GM19023 (cell line): Measurements from ENCODE around the gene MRPL28.
A peak's percentile ranks its signal among the peaks of the same experiment; 100 is the strongest.
"Not testable (repeated sequence)": the region's sequence is repeated elsewhere in the genome, so short reads cannot be mapped to it uniquely, and the experiment has no call there.

ENCODE experiments used
- ATAC-seq: cut with Tn5 transposase; IDR thresholded peaks from one replicate; pipeline ENCODE4 v1.9.1; 2021; ENCODE audit warnings: mild to moderate bottlenecking, moderate library complexity; ENCODE audit not compliant: unreplicated experiment

Gene MRPL28

DNA sequence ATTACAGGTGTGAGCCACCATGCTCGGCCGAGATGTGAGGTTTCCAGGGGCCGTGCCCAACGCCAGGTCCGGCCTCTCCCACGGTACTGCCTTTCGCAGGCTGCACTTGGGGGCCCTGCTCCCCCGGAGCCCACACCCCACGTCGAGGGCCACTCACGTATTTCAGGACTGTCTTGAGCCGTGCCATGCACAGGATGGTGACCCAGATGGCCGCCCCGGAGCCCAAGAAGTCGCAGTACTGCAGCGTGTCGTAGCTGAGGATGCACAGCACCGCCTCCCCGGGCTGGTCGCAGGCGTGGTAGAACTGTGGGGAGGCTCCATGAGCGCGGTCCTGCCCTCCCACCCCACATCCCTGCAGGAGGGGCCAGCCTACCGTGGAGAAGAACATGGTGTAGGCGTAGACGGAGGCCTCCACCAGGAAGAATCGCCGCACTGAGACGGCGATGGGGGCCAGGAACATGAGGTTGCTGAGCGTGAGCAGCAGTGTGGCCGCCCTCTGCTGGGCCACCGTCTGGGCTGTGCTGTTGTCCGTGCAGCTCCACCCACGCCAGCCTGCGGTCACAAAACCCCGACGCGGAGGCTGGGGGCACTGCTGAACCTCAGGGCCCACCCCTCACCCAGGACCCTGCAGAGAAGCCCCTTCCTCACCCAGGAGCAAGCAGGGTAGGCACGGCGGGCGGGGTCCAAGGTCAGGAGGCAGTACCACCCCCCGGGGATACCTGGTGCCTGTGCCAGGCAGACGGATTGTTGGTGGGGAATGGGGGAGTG, 3.7 kb upstream of the MRPL28 start:
- no peak for ATAC-seq

DNA sequence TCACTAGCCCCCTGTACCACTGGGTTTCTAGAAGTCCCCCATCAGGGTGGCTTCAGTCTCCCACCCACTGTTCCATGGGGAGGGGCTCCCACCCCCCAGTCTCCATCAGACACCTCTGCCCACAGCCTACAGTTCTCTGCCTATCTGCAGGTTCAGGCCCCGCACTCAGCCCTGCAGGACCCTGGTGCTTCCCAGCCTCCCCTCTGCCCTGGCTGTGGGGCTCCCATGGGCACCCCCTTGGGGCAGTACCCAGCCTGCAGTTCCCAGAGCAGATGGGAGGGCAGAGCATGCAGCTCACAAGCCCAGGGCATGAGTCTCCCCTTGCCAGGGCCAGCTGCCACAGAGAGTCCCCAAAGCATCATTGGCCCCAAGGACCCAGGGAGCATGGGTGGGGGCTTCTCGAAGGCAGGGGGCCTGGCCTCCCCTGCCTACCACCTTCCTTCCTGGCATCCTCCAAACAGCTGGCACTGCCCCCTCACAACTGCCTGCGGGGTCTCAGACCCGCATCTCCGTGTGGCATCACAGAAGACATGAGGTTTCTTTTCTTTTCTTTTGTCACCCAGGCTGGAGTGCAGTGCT, 2.8 kb upstream of the MRPL28 start:
- ATAC-seq, result no peak

DNA sequence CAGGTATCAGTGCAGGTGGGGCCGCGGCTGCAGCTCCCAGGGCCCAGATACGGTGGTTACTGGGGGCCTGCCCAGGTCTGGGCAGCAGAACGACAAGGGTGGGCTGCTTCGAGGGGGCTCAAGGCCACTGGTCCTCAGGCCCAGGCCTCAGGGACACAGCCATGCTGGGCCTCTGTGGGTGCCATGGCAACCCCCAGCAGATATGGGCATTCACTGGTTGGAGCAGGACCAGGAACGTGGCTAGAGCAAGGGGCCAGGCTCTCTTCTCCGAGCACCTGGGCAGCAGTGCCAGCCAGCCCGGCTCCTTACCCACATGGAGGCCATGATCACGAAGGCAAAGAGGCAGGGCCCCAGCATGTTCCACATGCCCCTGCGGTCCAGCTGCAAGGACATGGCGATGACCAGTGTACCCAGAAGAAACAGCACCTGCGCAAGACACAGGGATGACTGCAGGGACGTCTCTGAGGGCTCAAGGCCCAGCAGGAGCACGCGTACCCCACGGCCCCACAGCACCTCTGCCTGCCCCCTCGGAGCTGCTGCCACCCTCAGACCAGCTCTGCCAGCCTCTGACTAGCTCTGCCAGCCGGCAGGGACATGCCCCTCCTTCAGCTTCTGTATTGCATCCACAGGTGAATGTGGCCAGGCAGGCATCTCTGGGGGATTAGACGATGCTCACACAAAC, 2.1 kb upstream of the MRPL28 start:
- no peak for ATAC-seq

DNA sequence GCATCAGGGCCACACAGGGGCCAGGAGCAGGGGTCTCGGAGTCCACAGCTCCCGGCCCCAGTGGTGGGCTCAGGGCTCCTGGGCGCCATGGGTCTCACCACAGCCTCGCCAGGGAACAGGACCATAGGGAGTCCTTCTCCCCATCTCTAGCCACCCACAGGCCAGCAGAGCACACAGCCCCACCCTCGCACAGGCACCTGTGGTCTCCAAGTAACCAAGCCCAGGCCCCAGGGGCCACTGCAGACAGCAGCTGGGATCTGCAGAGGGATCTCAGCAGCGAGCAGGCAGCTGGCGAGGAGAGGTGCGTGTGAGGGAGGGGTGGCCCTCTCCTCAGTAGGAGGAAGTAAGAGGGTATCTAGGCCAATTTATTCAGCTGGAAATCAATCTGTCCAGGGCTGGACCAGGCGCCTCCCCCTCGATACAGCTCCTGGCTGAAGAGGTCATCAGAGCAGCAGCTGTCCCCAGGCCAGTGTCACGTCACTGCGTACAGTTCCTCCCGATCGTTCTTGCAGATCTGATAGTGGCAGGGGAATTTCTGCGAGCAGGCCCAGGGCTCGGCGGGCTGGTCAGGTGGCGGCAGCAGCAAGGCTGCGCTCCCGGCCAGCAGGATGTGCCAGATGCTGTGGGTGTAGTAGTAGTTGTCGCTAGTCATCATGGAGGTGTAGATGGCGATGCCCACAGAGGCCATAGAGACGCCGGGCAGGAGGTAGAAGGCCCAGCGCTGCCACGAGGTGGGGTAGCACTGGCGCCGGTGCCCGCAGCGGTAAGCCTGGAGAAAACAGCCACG, 1.4 kb upstream of the MRPL28 start:
- ATAC-seq, result no peak

DNA sequence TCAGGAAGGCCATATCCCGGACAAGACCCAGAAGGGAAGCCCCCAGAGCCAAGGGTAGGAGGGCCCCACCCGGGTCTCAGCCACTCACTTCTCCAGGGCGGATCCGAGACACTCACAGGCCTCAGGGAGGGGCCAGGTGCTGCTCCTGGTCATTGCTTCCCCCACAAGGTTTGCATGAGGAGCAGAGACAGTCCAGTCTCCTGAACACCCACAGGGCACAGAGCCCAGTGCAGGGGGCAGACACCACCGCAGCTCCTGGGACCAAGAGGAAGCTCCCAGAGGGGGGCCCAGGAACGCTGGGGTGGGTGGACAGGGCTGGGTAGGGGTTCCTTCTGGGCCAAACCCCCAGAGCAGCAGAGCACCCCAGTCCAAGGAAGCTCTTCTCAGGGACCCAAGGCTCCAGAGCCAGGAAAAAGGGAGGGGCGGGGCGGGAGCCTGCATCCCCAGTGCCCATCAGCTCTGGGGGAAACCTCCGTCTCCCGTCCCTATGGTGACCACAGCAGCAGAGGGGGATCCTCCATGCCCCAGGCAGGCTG, 709 bp upstream of the MRPL28 start:
- ATAC-seq, result no peak

DNA sequence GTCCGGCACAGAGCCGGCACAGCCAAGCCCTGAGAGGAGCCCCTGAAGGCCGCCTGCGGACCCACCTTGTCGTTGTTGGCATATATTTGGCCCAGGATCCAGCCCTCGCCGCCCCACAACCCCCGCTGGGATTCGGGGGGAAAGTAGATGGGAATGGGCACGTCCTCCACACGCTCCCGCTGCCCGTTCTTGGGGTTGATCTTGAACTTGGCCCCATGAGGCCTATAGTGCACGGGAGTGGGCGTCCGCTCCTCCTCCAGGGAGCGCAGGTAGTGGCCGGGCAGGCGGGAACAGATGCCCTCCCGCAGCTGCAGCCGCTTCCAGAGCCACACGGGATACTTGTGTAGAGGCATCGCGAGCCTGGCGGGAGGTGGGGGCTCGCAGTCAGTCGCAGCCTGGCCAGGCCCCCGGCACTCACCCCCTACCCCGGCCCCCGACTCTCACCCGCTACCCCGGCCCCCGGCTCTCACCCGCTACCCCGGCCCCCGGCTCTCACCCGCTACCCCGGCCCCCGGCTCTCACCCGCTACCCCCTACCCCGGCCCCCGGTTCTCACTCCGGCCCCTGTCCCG, 387 bp downstream of the MRPL28 start:
- ATAC-seq, result no peak

DNA sequence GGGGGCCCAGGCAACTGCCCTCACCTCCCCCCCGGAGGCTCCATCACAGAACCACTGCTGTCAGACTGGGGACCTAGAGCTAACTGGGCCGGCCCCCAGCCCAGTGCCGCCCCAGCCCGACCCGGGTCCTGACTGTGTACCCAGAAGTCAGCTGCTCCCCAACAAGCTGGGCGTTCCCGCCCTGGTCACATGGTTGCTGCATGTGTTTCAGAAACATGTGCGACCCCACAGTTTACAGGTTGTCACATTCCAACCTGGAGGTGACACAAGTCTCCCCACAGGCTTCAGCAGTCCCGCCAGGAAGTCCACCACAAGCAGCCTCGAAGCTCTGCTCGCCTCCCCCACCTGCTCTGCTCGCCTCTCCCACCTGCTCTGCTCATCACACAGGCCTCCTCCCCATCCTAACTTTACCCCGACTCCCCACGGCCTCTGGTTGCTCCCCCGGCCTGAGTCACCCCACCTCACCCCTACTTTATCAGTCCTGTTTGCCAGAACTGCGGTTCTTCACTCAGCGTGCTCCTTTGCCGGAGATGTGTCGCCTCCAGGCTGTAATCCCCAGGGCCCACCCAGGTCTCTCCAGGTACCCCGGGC, 968 bp downstream of the MRPL28 start:
- no peak for ATAC-seq

DNA sequence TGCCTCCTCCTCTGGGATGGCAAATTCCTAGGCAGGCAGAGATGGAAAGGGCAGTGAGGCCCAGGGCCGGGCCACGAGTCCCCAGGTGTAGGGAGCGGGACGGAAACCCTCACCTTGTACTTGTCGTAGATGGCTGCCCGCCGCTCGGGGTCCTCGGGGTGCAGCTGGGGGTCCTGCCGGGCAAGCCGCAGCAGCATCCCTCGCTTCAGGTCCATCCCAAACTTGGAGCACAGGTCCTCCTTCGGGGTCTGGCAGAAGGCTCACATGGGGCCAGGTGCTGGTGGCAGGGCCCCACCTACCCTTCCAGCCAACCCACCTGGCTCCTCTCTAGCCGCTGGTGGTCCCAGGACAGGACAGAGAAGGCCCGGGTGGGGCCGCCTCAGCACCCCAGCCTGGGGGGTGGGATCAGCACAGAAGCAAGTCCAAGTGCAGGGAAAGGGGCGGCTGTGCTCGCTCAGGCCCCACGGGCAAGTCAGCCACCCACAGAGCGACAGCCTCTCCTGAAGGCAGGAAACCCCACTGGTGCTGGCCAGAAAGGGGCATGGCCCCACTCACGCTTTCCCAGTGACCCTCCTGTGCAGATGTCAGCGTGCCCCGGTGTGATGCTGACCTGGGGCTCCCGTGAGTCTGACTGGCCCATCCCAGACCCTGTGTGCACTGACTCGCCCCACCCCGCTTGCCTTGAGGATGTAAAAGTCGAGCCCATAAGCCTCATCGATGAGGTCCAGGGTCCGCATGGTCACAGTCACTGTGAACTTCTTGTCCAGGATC, 1.8 kb downstream of the MRPL28 start:
- no peak for ATAC-seq

DNA sequence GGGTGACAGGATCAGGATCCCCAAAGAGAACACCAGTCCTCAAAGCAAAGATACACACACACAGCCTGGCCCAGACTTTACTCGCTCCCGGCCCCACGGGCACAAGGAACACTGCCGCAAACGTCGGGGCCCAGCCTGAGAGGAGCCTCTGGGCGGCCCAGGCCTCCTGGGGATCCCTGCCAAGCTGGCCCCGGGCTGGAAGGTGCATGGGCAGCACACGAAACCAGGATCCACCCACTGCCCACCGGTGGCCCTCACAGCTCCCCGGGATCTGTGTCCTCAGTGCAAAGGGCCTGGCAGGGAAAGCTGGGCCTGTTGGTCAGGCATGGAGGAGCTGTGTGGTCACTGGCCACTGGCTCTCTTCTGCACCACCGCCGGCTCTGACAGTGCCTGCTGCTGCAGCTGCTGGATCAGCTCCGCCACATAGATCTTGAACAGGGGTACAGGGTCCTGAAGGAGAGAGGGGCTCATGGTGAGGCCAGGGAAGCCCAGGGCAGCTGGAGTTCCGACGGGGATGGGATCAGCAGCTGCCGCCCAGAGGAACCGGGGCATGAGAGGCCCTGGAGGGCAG, 2.9 kb downstream of the MRPL28 start:
- ATAC-seq, result no peak

DNA sequence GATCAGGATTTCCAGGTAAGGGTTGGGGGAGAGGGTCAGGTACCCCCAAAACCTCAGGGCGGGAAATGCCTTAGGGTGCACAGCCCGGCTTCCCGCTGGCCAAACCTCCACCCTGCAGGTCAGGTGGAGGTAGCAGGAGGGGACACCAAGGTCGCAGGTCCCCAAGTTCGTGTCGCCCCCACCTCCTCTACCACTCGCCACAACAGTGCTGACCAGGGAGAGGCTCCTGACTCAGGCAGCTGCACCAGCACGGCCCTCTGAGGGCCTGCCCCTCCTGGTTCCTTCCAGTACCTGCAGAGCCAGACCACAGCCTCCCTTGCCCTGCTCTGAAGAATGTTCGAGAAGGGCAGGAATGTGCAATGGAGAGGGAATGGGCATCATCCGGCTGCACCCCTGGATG, 3.9 kb downstream of the MRPL28 start:
- no peak for ATAC-seq

DNA sequence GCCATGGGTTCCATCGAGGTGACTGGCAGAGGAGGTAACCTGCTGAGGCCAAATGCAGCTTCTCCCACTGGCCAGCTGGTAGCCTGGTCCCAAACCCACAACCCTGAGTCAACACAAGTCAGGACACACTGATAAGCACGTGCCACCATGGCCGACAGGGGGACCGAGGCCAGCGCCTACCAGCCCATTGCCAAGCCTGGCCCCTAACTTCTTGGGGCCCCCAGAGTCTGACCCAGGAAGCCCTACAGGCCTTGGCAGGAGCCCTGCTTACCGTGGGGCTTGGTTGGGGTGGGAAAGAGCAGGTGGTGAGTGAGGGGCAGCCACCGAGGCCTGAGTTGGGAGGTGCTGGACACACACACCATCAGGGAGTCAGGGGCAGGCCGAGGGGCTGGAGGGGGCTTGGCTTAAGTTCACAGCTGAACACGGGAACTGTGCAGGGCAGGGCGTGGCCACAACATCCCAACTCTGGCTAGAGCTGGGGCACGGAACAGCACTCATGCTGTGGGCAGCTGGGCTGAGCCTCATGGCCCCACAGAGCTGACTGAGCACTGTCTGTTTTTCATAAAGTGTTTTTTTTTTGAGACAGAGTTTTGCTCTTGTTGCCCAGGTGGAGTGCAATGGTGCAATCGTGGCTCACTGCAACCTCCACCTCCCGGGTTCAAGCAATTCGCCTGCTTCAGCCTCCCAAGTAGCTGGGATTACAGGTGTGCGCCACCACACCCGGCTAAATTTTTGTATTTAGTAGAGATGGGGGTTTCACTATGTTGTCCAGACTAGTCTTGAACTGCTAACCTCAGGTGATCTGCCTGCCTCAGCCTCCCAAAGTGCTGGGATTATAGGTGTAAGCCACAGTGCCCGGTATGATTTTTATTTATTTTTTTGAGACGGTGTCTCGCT, 5.5 kb downstream of the MRPL28 start:
- no peak for ATAC-seq

DNA sequence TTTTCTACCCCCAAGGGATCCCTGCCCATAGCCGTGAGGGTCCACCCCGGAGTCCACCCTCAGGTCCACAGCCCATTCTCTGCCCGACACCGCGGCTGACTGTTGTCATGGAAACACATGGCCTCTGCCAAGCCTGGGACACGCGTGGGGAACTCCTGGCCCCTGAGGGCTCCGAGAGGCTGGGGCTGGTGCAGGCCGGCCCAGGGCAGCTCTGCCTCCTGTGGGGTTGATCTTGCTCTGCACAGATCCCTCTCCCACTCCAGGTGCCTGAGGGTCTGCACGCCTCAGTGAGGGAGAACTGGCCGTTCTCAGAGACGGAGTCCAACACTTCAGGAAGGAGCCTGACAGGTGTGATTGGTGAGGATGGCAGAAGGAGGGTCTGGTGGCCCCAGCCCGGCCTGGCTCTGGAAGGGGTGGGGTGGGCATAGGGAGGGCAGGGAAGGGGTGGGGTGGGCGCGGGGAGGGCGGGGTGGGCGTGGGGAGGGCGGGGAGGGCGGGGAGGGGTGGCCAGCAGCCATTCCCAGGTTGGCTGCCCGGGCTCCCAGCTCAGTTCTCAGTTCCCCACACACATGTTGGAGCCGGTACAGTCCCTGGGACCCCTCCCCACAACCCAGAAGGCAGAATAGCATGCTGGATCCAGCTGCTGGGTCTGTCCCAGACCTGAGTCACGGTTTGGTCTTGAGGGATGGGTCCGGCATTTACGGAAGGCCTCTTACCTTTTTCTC, 6.4 kb downstream of the MRPL28 start:
- ATAC-seq, result no peak

DNA sequence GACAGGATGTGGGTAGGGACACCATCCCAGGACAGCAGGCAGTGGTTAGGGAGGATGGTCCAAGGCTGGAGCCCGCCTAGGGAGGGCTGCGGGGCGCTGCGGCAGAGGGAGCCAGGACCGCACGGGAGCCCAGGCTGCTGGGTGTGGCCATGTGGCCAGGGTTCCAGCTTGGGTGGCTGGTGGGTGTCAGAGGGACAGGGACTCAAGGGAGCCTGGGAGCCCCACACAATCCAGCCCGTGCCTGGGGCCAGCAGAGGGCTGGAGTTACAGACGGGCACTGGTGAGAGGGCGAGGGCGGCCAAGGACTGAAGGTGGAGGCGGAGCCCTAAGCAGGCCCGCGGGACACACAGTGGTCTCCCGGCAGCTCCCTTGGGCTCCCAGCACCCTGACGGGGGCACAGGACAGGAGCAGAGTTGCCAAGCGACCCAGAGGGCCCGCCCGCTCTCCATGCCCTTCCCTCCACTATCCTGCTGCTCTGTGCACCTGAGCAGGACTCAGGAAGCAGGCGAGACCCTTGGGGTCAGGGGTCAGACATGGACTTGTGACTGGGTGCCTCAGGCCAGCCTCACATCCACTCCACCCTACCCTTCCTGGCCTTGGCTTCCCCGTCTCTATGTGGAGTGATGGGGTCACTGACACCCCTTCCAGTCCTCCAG, 7.1 kb downstream of the MRPL28 start:
- ATAC-seq, result no peak

DNA sequence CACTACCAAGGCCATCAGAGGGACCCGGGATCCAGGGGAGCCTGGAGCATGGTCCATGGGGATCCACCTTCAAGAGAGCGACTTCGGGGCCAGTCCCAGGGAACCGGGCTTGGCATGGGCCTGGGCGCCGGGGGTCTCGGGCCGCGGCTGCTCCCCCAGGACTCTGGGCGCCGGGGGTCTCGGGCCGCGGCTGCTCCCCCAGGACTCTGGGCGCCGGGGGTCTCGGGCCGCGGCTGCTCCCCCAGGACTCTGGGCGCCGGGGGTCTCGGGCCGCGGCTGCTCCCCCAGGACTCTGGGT, 7.7 kb downstream of the MRPL28 start:
- not testable (repeated sequence) for ATAC-seq

DNA sequence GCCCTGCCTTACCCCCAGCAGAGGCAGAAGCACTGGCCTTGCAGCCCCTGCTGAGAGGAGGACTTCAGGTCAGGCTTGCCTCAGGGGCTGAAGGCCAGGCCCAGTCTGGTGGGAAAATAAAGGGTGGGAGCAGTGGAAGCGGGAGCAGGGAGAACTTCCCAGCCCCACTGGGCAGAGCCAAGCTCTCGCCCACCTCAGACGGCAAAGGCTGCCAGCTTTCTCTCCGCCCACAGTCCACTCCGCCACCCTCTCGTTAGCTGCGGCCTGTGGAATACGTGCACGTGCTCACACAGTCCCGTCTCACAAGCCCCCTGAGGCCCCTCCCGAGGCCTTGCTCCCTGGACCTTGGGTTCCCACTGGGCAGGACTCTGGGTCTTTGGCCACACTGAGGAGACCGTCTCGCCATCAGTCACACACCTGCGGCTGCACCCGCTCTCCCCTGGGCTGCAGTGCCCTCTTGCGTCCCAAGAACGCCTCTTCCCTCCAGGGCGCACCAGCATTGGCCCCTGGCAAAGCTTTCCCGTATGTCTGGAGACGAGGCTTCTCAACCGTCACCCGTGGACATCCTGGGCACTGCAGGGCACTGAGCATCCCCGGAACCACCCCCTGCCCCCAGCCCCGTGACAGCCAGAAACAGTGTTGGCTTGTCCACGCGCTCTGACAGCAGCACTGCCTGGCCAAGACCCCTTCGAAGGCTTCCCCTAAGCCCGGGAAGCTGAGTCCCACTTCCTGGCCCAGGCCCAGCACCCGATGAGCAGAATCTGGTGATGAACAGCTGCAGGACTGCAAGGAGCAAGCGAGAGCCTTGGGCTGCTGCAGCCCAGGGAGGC, 8.3 kb downstream of the MRPL28 start:
- peak; percentile 62 for ATAC-seq

DNA sequence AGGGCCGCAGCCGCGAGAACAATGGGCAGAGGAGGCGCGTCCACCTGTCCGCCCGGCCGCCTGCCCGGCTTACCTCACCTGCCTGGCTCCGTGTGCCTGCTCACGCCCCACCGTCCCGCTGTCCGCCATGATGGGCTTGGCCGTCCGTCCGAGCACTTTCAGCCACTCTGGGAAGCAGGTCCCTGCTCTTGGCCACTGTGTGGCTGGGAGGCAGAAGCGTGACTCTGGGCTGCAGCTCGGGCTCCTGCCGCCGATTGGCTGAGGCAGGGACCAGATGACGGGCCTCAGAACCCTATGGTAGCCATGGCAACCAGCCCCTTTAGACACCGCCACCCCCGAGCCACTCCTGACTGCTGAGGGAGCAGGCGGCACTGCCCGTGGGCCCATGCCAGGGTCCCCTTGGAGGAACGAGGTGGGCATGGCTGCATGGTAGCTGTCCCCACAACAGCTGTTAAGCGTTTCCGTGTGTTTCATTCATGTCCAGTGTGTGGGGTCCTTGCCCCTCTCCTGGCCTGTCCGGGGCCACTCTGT, 8.9 kb downstream of the MRPL28 start:
- no peak for ATAC-seq
